Liver (tissue), 9 donors: ENCODE data around the gene PHACTR4. TPM values are rescaled to one million over a fixed set of nuclear protein-coding genes. Genes with fewer than 3 reads are reported as not detected.

Source experiments
- DNase-seq: peaks from one replicate; pipeline ENCODE4 v3.0.0-alpha.2; 2017; ENCODE audit warnings: low spot score
- H3K27ac ChIP-seq, 2 donors: one replicate each; pipeline ENCODE4 v1.7.0; 2013; ENCODE audit warnings: inconsistent platforms in 2 of 2, low read length in 2 of 2, control low read depth in 1 of 2, low read depth in 1 of 2, mild to moderate bottlenecking in 1 of 2
- H3K27me3 ChIP-seq, 4 donors: one replicate each; pipeline versions ENCODE4 v1.6.1 to v1.7.0; 2013; ENCODE audit warnings: low read length in 3 of 4, inconsistent platforms in 1 of 4, mild to moderate bottlenecking in 1 of 4, moderate library complexity in 1 of 4; ENCODE audit not compliant: control insufficient read depth in 4 of 4, insufficient read depth in 4 of 4
- H3K36me3 ChIP-seq, 4 donors: one replicate each; pipeline versions ENCODE4 v1.6.1 to v1.7.0; 2013; ENCODE audit warnings: low read length in 3 of 4, mild to moderate bottlenecking in 3 of 4, low read depth in 1 of 4, moderate library complexity in 1 of 4; ENCODE audit not compliant: control insufficient read depth in 4 of 4, insufficient read depth in 3 of 4
- H3K4me1 ChIP-seq, 4 donors: one replicate each; pipeline versions ENCODE4 v1.6.1 to v1.7.0; 2013; ENCODE audit warnings: low read length in 3 of 4, mild to moderate bottlenecking in 3 of 4, moderate library complexity in 1 of 4; ENCODE audit not compliant: control insufficient read depth in 4 of 4, insufficient read depth in 4 of 4
- H3K4me3 ChIP-seq, 3 donors: one replicate each; pipeline versions ENCODE4 v1.6.1 to v1.7.0; 2013; ENCODE audit warnings: low read length in 3 of 3, control low read depth in 1 of 3, low read depth in 1 of 3, mild to moderate bottlenecking in 1 of 3
- H3K9ac ChIP-seq, 2 donors: one replicate each; pipeline ENCODE4 v1.7.0; 2013; ENCODE audit warnings: low read length in 2 of 2, mild to moderate bottlenecking in 2 of 2, moderate library complexity in 2 of 2, control low read depth in 1 of 2, low read depth in 1 of 2
- H3K9me3 ChIP-seq, 4 donors: one replicate each; pipeline versions ENCODE4 v1.6.1 to v1.7.0; 2013; ENCODE audit warnings: low read length in 3 of 4; ENCODE audit not compliant: control insufficient read depth in 4 of 4
- FOXA2 ChIP-seq: IDR thresholded peaks from 2 replicates; pipeline ENCODE4 v1.6.1; 2016; ENCODE audit warnings: antibody characterized with exemption
- GABPA ChIP-seq, 2 donors: IDR thresholded peaks in 1 of 2; conservative IDR thresholded peaks in 1 of 2; 2 replicates each; pipeline ENCODE4 v1.6.1; 2016; ENCODE audit warnings: antibody characterized with exemption in 2 of 2, mild to moderate bottlenecking in 1 of 2, moderate library complexity in 1 of 2
- HNF4A ChIP-seq, 2 donors: conservative IDR thresholded peaks; 2 replicates each; pipeline ENCODE4 v1.6.1; 2016; ENCODE audit warnings: antibody characterized with exemption in 2 of 2, mild to moderate bottlenecking in 2 of 2
- HNF4G ChIP-seq: IDR thresholded peaks from 2 replicates; pipeline ENCODE4 v1.6.1; 2016; ENCODE audit warnings: antibody characterized with exemption
- JUND ChIP-seq, 2 donors: IDR thresholded peaks; 2 replicates each; pipeline ENCODE4 v1.6.1; 2016; ENCODE audit warnings: antibody characterized with exemption in 2 of 2
- RAD21 ChIP-seq, 2 donors: IDR thresholded peaks; 2 replicates each; pipeline ENCODE4 v1.6.1; 2016; ENCODE audit warnings: antibody characterized with exemption in 2 of 2, mild to moderate bottlenecking in 2 of 2
- RXRA ChIP-seq, 2 donors: IDR thresholded peaks; 2 replicates each; pipeline ENCODE4 v1.6.1; 2017 to 2018; ENCODE audit warnings: antibody characterized with exemption in 2 of 2, mild to moderate bottlenecking in 1 of 2
- SP1 ChIP-seq: IDR thresholded peaks from 2 replicates; pipeline ENCODE4 v1.6.1; 2018; ENCODE audit warnings: antibody characterized with exemption, mild to moderate bottlenecking
- TAF1 ChIP-seq: conservative IDR thresholded peaks from 2 replicates; pipeline ENCODE4 v1.6.1; 2016; ENCODE audit warnings: antibody characterized with exemption, mild to moderate bottlenecking
- YY1 ChIP-seq: IDR thresholded peaks from 2 replicates; pipeline ENCODE4 v1.6.1; 2016; ENCODE audit warnings: antibody characterized with exemption, mild to moderate bottlenecking
- WGBS: extraction: QIAGEN DNeasy Blood & Tissue Kit; methylation state at CpG from one replicate; pipeline ENCODE4 v1.1.7; 2013; 5-methylcytosine and 5-hydroxymethylcytosine counted together
- polyA plus RNA-seq, 2 donors: library from polyadenylated mRNA; stranded (reverse) in 1 of 2; unstranded in 1 of 2; fragments of 200-250 nt in 1 of 2; fragments of >200 nt in 1 of 2; fragmentation: Nextera tagmentation in 1 of 2; extraction: Ambion mirVana in 1 of 2; gene quantifications; one replicate each; pipeline versions ENCODE4 v1.2.1 to v1.2.3, GENCODE V29; 2013 to 2015
- total RNA-seq, 2 donors: library from RNA; depleted of rRNA; stranded (reverse); fragments of >200 nt; gene quantifications; one replicate each; pipeline ENCODE4 v1.2.3, GENCODE V29; 2014
- TF ChIP-seq, protein P1 (sequence below): IDR thresholded peaks from 2 replicates; pipeline ENCODE4 v1.6.1; 2016; ENCODE audit warnings: antibody characterized with exemption
- TF ChIP-seq, protein P2 (sequence below): IDR thresholded peaks from 2 replicates; pipeline ENCODE4 v1.6.1; 2016; ENCODE audit warnings: antibody characterized with exemption
- TF ChIP-seq, protein P3 (sequence below): IDR thresholded peaks from 2 replicates; pipeline ENCODE4 v1.6.1; 2016; ENCODE audit warnings: antibody characterized with exemption, mild to moderate bottlenecking
- TF ChIP-seq, protein P4 (sequence below): IDR thresholded peaks from 2 replicates; pipeline ENCODE4 v1.6.1; 2016; ENCODE audit warnings: antibody characterized with exemption
- TF ChIP-seq, protein P5 (sequence below): fragments of 150-350 bp; IDR thresholded peaks from 2 replicates; pipeline ENCODE4 v1.5.1; 2017; ENCODE audit warnings: improper control_type of control experiment, low read depth, low read length; ENCODE audit not compliant: missing input control
- donor health status: healthy.
- donor health status: healthy.
- donor health status: healthy.
- donor health status: healthy.
- donor health status: healthy.

Gene PHACTR4
- total and polyA plus RNA-seq, 4 donors = 8.9 to 22.6 (median 10.8) TPM

DNA sequence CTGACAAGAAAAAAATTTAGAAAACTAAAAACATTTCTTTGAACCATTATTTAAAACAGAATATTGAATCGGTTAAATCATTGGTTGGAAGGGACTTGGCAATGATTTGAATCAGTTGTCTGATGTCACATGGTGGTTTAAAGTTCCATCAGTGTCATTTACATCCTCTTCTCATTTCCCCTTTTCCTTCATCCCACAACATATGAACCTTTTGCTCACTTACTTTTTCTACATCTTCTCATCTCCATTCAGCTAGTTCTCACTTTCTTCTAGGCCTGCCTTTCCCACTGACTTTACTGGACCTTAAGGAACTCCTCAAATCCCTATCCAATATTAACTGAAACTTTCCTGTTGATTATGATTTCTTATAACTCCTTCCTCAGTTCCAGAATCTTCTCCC lies 58.5 kb downstream of the PHACTR4 start (continued):
- TF ChIP-seq, protein P1, sequence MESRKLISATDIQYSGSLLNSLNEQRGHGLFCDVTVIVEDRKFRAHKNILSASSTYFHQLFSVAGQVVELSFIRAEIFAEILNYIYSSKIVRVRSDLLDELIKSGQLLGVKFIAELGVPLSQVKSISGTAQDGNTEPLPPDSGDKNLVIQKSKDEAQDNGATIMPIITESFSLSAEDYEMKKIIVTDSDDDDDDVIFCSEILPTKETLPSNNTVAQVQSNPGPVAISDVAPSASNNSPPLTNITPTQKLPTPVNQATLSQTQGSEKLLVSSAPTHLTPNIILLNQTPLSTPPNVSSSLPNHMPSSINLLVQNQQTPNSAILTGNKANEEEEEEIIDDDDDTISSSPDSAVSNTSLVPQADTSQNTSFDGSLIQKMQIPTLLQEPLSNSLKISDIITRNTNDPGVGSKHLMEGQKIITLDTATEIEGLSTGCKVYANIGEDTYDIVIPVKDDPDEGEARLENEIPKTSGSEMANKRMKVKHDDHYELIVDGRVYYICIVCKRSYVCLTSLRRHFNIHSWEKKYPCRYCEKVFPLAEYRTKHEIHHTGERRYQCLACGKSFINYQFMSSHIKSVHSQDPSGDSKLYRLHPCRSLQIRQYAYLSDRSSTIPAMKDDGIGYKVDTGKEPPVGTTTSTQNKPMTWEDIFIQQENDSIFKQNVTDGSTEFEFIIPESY = no peak
- TF ChIP-seq, protein P2, sequence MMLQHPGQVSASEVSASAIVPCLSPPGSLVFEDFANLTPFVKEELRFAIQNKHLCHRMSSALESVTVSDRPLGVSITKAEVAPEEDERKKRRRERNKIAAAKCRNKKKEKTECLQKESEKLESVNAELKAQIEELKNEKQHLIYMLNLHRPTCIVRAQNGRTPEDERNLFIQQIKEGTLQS = no peak
- no peak for TF ChIP-seq YY1

DNA sequence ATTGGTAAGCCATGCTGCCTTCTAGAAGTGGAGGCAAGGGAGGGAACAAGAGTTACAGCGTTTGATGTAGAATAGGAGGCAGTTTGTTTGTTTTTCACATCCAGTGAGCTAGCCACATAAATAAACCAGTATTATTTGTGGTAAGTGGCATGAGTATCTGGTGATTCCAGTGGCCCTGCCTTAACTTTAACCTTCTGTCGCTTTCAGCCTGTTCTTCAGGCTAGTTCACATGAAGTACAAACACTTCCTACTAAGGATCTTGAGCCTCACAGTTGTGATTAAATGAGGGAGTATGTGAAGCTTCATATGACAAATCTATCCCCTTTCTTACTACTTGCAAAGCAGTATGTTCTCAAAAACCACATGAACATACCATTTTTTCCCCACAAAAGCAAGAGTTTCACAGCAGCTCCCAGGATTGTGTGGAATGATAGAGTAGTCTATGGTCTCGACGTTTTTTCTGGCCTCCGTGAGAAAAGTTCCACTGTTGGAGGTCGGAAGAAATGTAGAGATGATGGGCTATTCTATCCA lies 59.5 kb downstream of the PHACTR4 start:
- Histone ChIP-seq H3K27ac (no peak overlapping the region), H3K36me3 (peaks cover 0 to 7% (median 2%) of the 10 kb centered on the region in 4 donors), H3K9me3 (no peaks in the 10 kb centered on the region), H3K27me3 (no peaks in the 10 kb centered on the region), H3K4me1 (no peaks in the 10 kb centered on the region), H3K9ac (no peak overlapping the region), H3K4me3 (no peak overlapping the region)
- WGBS = 95% methylated on average over 6 of the region's 6 CpGs
- DNase-seq = no peak
- TF ChIP-seq GABPA (IDR thresholded peaks at IDR 0.05 in 1 of 2, conservative IDR thresholded peaks at IDR 0.05 in 1 of 2) (no peak), RAD21 (IDR thresholded peaks at IDR 0.05) (no peak), HNF4A (conservative IDR thresholded peaks at IDR 0.05) (no peak), SP1 (no peak), HNF4G (no peak), YY1 (no peak), FOXA2 (no peak), RXRA (IDR thresholded peaks at IDR 0.05) (no peak), TAF1 (no peak), JUND (IDR thresholded peaks at IDR 0.05) (no peak)
- TF ChIP-seq, protein P3, sequence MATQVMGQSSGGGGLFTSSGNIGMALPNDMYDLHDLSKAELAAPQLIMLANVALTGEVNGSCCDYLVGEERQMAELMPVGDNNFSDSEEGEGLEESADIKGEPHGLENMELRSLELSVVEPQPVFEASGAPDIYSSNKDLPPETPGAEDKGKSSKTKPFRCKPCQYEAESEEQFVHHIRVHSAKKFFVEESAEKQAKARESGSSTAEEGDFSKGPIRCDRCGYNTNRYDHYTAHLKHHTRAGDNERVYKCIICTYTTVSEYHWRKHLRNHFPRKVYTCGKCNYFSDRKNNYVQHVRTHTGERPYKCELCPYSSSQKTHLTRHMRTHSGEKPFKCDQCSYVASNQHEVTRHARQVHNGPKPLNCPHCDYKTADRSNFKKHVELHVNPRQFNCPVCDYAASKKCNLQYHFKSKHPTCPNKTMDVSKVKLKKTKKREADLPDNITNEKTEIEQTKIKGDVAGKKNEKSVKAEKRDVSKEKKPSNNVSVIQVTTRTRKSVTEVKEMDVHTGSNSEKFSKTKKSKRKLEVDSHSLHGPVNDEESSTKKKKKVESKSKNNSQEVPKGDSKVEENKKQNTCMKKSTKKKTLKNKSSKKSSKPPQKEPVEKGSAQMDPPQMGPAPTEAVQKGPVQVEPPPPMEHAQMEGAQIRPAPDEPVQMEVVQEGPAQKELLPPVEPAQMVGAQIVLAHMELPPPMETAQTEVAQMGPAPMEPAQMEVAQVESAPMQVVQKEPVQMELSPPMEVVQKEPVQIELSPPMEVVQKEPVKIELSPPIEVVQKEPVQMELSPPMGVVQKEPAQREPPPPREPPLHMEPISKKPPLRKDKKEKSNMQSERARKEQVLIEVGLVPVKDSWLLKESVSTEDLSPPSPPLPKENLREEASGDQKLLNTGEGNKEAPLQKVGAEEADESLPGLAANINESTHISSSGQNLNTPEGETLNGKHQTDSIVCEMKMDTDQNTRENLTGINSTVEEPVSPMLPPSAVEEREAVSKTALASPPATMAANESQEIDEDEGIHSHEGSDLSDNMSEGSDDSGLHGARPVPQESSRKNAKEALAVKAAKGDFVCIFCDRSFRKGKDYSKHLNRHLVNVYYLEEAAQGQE = no peak
- TF ChIP-seq, protein P4, sequence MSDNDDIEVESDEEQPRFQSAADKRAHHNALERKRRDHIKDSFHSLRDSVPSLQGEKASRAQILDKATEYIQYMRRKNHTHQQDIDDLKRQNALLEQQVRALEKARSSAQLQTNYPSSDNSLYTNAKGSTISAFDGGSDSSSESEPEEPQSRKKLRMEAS = no peak
- TF ChIP-seq, protein P5, sequence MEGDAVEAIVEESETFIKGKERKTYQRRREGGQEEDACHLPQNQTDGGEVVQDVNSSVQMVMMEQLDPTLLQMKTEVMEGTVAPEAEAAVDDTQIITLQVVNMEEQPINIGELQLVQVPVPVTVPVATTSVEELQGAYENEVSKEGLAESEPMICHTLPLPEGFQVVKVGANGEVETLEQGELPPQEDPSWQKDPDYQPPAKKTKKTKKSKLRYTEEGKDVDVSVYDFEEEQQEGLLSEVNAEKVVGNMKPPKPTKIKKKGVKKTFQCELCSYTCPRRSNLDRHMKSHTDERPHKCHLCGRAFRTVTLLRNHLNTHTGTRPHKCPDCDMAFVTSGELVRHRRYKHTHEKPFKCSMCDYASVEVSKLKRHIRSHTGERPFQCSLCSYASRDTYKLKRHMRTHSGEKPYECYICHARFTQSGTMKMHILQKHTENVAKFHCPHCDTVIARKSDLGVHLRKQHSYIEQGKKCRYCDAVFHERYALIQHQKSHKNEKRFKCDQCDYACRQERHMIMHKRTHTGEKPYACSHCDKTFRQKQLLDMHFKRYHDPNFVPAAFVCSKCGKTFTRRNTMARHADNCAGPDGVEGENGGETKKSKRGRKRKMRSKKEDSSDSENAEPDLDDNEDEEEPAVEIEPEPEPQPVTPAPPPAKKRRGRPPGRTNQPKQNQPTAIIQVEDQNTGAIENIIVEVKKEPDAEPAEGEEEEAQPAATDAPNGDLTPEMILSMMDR = no peak
